HL-60 (cell line): Measurements from ENCODE around the gene STK16.

Experiments used
- CTCF ChIP-seq: IDR thresholded peaks from one replicate; pipeline ENCODE4 v1.5.1; 2011; ENCODE audit warnings: low read length, control low read depth, inconsistent platforms; ENCODE audit not compliant: insufficient read depth
- GABPA ChIP-seq: IDR thresholded peaks from 2 replicates; pipeline ENCODE4 v1.6.1; 2012; ENCODE audit warnings: low read depth
- POLR2AphosphoS5 ChIP-seq: IDR thresholded peaks from 2 replicates; pipeline ENCODE4 v1.6.1; 2012; ENCODE audit warnings: low read depth
- SPI1 ChIP-seq: IDR thresholded peaks from 2 replicates; pipeline ENCODE4 v1.6.1; 2012; ENCODE audit warnings: low read depth, mild to moderate bottlenecking, borderline replicate concordance
- TF ChIP-seq, protein P1 (sequence below): IDR thresholded peaks from 2 replicates; pipeline ENCODE4 v1.6.1; 2012; ENCODE audit warnings: low read depth; ENCODE audit not compliant: insufficient replicate concordance

DNA sequence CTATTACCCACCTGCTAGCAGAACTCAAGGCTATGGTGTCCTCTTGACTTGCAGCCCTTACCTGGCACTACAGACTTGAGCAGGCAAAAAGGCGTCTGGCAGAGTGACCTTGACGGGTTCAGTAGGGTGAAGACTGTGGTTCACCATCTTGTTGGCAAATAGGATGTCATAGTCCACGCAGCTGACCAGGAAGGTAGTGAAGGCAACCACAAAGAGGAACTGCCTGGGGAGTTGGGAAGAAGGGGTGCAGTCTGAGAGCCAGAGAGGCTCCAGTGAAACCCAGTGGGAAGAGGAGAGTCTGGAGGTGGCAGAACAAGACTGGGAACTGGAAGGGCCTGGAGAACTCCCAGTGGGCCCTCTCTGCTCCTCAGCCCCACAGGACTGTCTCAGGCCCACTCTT, 19.9 kb upstream of the STK16 start:
- TF ChIP-seq CTCF: no peak
- TF ChIP-seq POLR2AphosphoS5: peak; percentile 100
- TF ChIP-seq GABPA: no peak
- peak; percentile 99 for TF ChIP-seq SPI1
- TF ChIP-seq, protein P1, sequence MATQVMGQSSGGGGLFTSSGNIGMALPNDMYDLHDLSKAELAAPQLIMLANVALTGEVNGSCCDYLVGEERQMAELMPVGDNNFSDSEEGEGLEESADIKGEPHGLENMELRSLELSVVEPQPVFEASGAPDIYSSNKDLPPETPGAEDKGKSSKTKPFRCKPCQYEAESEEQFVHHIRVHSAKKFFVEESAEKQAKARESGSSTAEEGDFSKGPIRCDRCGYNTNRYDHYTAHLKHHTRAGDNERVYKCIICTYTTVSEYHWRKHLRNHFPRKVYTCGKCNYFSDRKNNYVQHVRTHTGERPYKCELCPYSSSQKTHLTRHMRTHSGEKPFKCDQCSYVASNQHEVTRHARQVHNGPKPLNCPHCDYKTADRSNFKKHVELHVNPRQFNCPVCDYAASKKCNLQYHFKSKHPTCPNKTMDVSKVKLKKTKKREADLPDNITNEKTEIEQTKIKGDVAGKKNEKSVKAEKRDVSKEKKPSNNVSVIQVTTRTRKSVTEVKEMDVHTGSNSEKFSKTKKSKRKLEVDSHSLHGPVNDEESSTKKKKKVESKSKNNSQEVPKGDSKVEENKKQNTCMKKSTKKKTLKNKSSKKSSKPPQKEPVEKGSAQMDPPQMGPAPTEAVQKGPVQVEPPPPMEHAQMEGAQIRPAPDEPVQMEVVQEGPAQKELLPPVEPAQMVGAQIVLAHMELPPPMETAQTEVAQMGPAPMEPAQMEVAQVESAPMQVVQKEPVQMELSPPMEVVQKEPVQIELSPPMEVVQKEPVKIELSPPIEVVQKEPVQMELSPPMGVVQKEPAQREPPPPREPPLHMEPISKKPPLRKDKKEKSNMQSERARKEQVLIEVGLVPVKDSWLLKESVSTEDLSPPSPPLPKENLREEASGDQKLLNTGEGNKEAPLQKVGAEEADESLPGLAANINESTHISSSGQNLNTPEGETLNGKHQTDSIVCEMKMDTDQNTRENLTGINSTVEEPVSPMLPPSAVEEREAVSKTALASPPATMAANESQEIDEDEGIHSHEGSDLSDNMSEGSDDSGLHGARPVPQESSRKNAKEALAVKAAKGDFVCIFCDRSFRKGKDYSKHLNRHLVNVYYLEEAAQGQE: no peak
